Liver (tissue), 3 donors: ENCODE data around the gene OTOG.

ENCODE experiments used
- CTCF ChIP-seq: fragments of 150-350 bp; IDR thresholded peaks from 2 replicates; pipeline ENCODE4 v1.5.1; 2017; ENCODE audit warnings: improper control_type of control experiment, low read depth, low read length; ENCODE audit not compliant: missing input control
- HNF4A ChIP-seq, 2 donors: conservative IDR thresholded peaks; 2 replicates each; pipeline ENCODE4 v1.6.1; 2016; ENCODE audit warnings: antibody characterized with exemption in 2 of 2, mild to moderate bottlenecking in 2 of 2
- donor health status: healthy.
- donor health status: healthy.

GRCh38 chr11:17653611-17654010, 106.6 kb downstream of the OTOG start:
- no peak for TF ChIP-seq CTCF
- no peak for TF ChIP-seq HNF4A (conservative IDR thresholded peaks at IDR 0.05)
